Osteocyte (in vitro differentiated cells): Measurements from ENCODE around the gene AP2A1. TPM values are rescaled to one million over a fixed set of nuclear protein-coding genes. Genes with fewer than 3 reads are reported as not detected.

Source experiments
- DNase-seq: peaks from one replicate; pipeline ENCODE4 v3.0.0; 2021; ENCODE audit warnings: mixed read lengths; ENCODE audit not compliant: unreplicated experiment; ENCODE audit errors: extremely low spot score
- H3K27ac Mint-ChIP-seq: one replicate; pipeline ENCODE4 v1.8.0; 2021; ENCODE audit warnings: mild to moderate bottlenecking, mixed read lengths; ENCODE audit not compliant: unreplicated experiment
- H3K27me3 Mint-ChIP-seq: one replicate; pipeline ENCODE4 v1.8.0; 2021; ENCODE audit warnings: mixed read lengths; ENCODE audit not compliant: unreplicated experiment
- H3K36me3 Mint-ChIP-seq: one replicate; pipeline ENCODE4 v1.8.0; 2021; ENCODE audit warnings: mixed read lengths; ENCODE audit not compliant: unreplicated experiment
- H3K4me1 Mint-ChIP-seq: one replicate; pipeline ENCODE4 v1.8.0; 2021; ENCODE audit warnings: mixed read lengths; ENCODE audit not compliant: unreplicated experiment
- H3K4me3 Mint-ChIP-seq: one replicate; pipeline ENCODE4 v1.8.0; 2021; ENCODE audit warnings: mild to moderate bottlenecking, moderate library complexity, mixed read lengths; ENCODE audit not compliant: unreplicated experiment
- H3K9me3 Mint-ChIP-seq: one replicate; pipeline ENCODE4 v1.8.0; 2021; ENCODE audit warnings: mixed read lengths; ENCODE audit not compliant: unreplicated experiment
- total RNA-seq: library from RNA; stranded (reverse); gene quantifications from 2 replicates; pipeline ENCODE4 v1.2.1, GENCODE V29; 2021
- TF ChIP-seq, protein P1 (sequence below): fragments of 200-600 bp; sonication (generic); IDR thresholded peaks from 2 replicates; pipeline ENCODE4 v1.5.0; 2021; ENCODE audit warnings: antibody characterized with exemption, mild to moderate bottlenecking, moderate library complexity

AP2A1 gene
- total RNA-seq, 1 donor from 2014 or later = 133 TPM

DNA sequence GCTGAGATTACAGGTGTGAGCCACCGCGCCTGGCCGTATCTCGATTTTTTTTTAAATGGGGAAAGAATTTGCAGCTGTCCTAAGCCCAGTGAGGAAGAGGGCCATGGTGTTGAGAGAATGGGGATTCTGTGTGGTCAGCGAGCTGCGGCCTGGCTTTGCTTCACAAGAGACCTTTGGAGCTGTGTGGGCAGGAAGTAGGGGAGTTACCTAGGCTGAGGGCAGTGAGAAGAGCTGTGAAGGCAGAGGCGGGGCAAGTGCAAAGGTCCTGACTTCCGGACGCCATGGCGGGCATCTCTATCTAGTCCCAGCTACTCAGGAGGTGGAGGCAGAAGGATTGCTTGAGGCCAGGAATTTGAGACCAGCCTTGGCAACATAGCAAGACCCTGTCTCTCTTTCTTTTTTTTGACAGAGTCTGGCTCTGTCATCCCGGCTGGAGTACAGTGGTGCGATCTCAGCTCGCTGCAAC lies 4.9 kb downstream of the AP2A1 start:
- no peak overlapping the region for H3K4me3 Mint-ChIP-seq

DNA sequence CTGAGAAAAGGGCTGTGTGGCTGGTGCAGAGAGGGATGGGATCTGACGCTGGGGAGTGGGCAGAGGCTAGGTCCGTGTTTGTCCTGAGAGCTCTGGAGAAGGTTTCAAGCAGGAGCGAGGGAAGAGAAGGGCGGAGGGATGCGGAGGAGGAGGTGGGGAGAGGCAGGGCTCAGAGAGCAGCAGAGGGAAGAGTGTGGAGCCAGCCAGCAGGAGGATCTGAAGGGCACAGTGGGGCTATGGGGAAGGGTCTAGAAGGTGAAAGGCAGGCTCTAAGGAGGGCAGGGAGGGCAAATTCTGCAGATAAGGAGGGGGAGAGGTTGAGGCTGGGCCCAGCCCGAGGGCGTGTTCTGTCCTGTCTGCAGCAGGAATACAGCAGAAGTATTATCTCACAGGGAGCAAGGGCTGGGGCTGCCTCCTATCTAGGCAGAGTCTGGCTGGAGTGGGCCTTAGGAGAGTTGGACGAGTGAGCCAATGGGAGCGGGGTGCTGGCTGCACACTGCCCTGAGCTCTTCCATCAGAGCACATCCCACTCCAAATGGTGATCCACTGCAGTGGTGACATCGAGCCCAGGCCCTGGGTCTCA lies 6.1 kb downstream of the AP2A1 start:
- Mint-ChIP-seq H3K27ac (no peak overlapping the region), H3K4me3 (no peak overlapping the region), H3K9me3 (no peaks in the 10 kb centered on the region), H3K36me3 (peaks cover 10% of the 10 kb centered on the region), H3K4me1 (peaks cover 21% of the 10 kb centered on the region), H3K27me3 (no peaks in the 10 kb centered on the region)
- TF ChIP-seq, protein P1, sequence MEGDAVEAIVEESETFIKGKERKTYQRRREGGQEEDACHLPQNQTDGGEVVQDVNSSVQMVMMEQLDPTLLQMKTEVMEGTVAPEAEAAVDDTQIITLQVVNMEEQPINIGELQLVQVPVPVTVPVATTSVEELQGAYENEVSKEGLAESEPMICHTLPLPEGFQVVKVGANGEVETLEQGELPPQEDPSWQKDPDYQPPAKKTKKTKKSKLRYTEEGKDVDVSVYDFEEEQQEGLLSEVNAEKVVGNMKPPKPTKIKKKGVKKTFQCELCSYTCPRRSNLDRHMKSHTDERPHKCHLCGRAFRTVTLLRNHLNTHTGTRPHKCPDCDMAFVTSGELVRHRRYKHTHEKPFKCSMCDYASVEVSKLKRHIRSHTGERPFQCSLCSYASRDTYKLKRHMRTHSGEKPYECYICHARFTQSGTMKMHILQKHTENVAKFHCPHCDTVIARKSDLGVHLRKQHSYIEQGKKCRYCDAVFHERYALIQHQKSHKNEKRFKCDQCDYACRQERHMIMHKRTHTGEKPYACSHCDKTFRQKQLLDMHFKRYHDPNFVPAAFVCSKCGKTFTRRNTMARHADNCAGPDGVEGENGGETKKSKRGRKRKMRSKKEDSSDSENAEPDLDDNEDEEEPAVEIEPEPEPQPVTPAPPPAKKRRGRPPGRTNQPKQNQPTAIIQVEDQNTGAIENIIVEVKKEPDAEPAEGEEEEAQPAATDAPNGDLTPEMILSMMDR = no peak
- DNase-seq = no peak

More for the DNA sequence above, 4.9 kb downstream of the AP2A1 start:
- H3K4me1 Mint-ChIP-seq = peaks cover 28% of the 10 kb centered on the region
- H3K36me3 Mint-ChIP-seq = peaks cover 10% of the 10 kb centered on the region
- no peak for DNase-seq
- no peaks in the 10 kb centered on the region for H3K27me3 Mint-ChIP-seq
- H3K9me3 Mint-ChIP-seq = no peaks in the 10 kb centered on the region
- peak overlapping the region; percentile 19 for H3K27ac Mint-ChIP-seq
- TF ChIP-seq, protein P1 = no peak

DNA sequence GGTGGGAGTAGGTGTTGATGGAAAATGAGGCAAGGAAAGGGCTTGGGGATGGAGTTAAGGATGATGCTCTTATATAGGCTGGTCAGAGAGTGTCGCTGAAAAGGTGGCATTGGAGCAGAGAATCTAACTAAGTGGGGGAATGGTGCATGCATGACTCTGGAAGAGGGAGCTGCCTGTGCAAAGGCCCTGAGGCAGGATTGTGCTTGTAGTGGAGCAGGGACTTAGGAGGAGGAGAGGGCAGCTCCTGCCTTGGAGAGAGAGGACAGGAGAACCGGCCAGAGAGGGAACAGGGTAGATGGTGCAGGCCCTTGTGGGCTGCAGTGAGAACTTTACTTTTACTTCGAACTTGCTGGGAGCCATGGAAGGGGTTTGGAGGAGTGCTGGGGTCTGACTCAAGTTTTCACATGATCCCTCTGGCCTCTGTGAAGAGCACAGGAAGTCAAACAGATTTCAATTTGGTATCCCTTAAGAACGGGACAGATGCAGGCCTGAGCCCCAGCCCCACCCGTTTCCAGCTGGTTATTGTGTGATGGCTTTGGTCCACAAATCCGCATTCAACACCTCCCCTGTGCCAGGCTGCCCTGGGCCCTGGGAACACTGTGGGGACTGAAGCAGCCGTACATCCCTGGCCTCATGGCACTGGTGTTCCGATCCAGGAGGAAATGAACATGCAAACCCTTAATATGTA lies 7.0 kb downstream of the AP2A1 start:
- Mint-ChIP-seq H3K36me3 (peaks cover 10% of the 10 kb centered on the region), H3K27ac (no peak overlapping the region), H3K27me3 (no peaks in the 10 kb centered on the region), H3K4me3 (no peak overlapping the region), H3K9me3 (no peaks in the 10 kb centered on the region), H3K4me1 (peaks cover 12% of the 10 kb centered on the region)
- TF ChIP-seq, protein P1 = no peak
- no peak for DNase-seq

DNA sequence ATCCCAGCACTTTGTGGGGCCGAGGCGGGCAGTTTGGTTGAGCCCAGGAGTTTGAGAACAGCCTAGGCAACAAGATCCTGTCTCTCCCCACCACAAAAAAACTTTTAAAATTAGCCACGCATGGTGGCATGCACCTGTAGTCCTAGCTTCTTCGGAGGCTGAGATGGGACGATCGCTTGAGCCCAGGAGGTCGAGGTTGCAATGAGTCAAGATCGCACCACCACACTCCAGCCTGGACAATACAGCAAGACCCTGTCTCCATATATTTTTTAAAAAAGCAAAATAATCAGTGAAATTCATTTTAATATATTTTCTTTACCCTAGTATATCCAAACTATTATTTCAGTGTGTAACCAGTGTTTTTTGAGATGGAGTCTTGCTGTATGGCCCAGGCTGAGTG lies 8.2 kb downstream of the AP2A1 start:
- Mint-ChIP-seq H3K4me1 (peaks cover 6% of the 10 kb centered on the region), H3K36me3 (peaks cover 13% of the 10 kb centered on the region), H3K9me3 (no peaks in the 10 kb centered on the region), H3K4me3 (no peak overlapping the region), H3K27ac (no peak overlapping the region), H3K27me3 (no peaks in the 10 kb centered on the region)
- TF ChIP-seq, protein P1 = no peak
- no peak for DNase-seq

DNA sequence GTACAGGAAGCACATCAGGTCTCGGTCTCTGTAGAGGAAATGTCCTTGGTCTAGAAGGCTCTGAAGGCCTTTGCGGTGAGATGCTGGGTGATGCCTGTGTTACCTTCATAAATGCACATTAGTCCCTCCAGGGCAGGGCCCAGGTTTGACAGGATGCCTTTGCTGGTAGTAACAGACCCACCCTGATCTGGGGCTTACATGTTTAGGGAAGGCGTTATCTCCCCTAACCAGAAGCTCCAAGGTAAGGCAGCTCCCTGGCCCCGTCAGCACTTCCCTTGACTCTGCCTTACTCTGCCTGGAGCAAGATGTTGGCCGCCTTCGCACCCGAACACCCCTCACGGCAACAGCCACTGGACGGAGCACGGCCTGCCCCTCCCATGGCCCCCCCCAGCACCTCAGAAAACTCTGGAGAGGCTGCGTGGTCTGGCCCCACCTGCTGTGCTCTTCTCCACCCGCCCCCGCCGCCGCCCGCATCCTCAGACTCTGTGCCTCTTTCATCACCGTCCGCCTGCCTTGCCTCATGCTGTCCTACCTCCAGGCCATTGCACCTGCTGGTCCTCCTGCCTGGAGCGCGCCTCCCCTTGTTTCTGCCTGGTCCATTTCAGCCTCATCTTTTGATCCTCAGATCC lies 9.1 kb downstream of the AP2A1 start:
- Mint-ChIP-seq H3K4me1 (peaks cover 8% of the 10 kb centered on the region), H3K27me3 (no peaks in the 10 kb centered on the region), H3K27ac (no peak overlapping the region), H3K36me3 (peaks cover 19% of the 10 kb centered on the region), H3K9me3 (no peaks in the 10 kb centered on the region), H3K4me3 (no peak overlapping the region)
- DNase-seq = no peak
- TF ChIP-seq, protein P1 = no peak
